GM12878 (cell line): ENCODE data around the gene GSTM4. TPM values are rescaled to one million over a fixed set of nuclear protein-coding genes. Genes with fewer than 3 reads are reported as not detected.
A peak's percentile ranks its signal among the peaks of the same experiment; 100 is the strongest.

ENCODE experiments used
- BMI1 ChIP-seq: fragments of 450-650 bp; IDR thresholded peaks from 2 replicates; pipeline ENCODE4 v1.6.1; 2016; ENCODE audit warnings: mild to moderate bottlenecking, moderate library complexity, borderline replicate concordance
- EZH2 ChIP-seq: IDR thresholded peaks from 2 replicates; pipeline ENCODE4 v1.6.1; 2012; ENCODE audit warnings: low read depth, mild to moderate bottlenecking, control low read depth, inconsistent platforms, low read length, borderline replicate concordance; ENCODE audit not compliant: control insufficient read depth
- HDAC2 ChIP-seq: fragments of 200-600 bp; sonication (generic); IDR thresholded peaks from 2 replicates; pipeline ENCODE4 v1.6.1; 2017
- KLF5 ChIP-seq: fragments of 450-650 bp; IDR thresholded peaks from 2 replicates; pipeline ENCODE4 v1.6.1; 2014; ENCODE audit warnings: mild to moderate bottlenecking; ENCODE audit not compliant: partially characterized antibody
- NR2F1 ChIP-seq: fragments of 450-650 bp; conservative IDR thresholded peaks from 2 replicates; pipeline ENCODE4 v1.6.1; 2017; ENCODE audit warnings: mild to moderate bottlenecking
- POLR2AphosphoS5 ChIP-seq: IDR thresholded peaks from 2 replicates; pipeline ENCODE4 v1.6.1; 2011; ENCODE audit warnings: mild to moderate bottlenecking, low read length, inconsistent platforms
- REST ChIP-seq: IDR thresholded peaks from 2 replicates; pipeline ENCODE4 v1.6.1; 2012; ENCODE audit warnings: mild to moderate bottlenecking, low read depth, low read length
- SMARCA5 ChIP-seq: fragments of 450-650 bp; IDR thresholded peaks from 2 replicates; pipeline ENCODE4 v1.6.1; 2017; ENCODE audit warnings: mild to moderate bottlenecking
- STAT1 ChIP-seq: fragments of 450-650 bp; conservative IDR thresholded peaks from 2 replicates; pipeline ENCODE4 v1.6.1; 2014; ENCODE audit warnings: antibody characterized with exemption, mild to moderate bottlenecking
- TCF3 ChIP-seq: IDR thresholded peaks from 2 replicates; pipeline ENCODE4 v1.6.1; 2012; ENCODE audit warnings: low read depth, mild to moderate bottlenecking, low read length, borderline replicate concordance; ENCODE audit not compliant: insufficient read depth
- YY1 ChIP-seq: IDR thresholded peaks from 2 replicates; pipeline ENCODE4 v1.6.1; 2011; ENCODE audit warnings: low read depth, mild to moderate bottlenecking, low read length
- ZNF592 ChIP-seq: fragments of 450-650 bp; IDR thresholded peaks from 2 replicates; pipeline ENCODE4 v1.6.1; 2017; ENCODE audit warnings: mild to moderate bottlenecking, moderate library complexity
- ZNF687 ChIP-seq: fragments of 450-650 bp; IDR thresholded peaks from 2 replicates; pipeline ENCODE4 v1.6.1; 2017; ENCODE audit warnings: mild to moderate bottlenecking, moderate library complexity
- ZSCAN29 ChIP-seq: fragments of 450-650 bp; IDR thresholded peaks from 2 replicates; pipeline ENCODE4 v1.6.1; 2017; ENCODE audit warnings: mild to moderate bottlenecking, moderate library complexity
- polyA plus RNA-seq, 11 experiments: library from polyadenylated mRNA; depleted of rRNA in 4 of 11; unstranded in 6 of 11; stranded (reverse) in 5 of 11; fragments of >200 nt; fragmentation: Nextera tagmentation in 4 of 11; fragmentation: Illumina TruSeq in 1 of 11; extraction: Ambion mirVana in 4 of 11; extraction: Trizol in 1 of 11; gene quantifications; 1 replicate in 1 of 11; 2 replicates in 10 of 11; pipeline versions ENCODE4 v1.2.1 to v1.2.3, GENCODE V29; 2011 to 2016; ENCODE audit warnings: inconsistent platforms in 2 of 11, missing spikeins in 2 of 11, low read depth in 1 of 11
- total RNA-seq, 4 experiments: library from RNA; depleted of rRNA in 3 of 4; stranded (reverse); fragments of >200 nt in 3 of 4; fragmentation: Illumina TruSeq in 1 of 4; extraction: Trizol in 1 of 4; gene quantifications; 2 replicates each; pipeline versions ENCODE4 v1.2.1 to v1.2.3, GENCODE V29; 2013 to 2021

GSTM4 gene
- total and polyA plus RNA-seq, 10 of the 15 experiments (the other 5 are each of a cell fraction or from before 2014, with no cell fraction given), result 14.3 to 37.2 (median 23.0) TPM

- TF ChIP-seq HDAC2 (no peak), TCF3 (no peak), ZNF687 (0 out of 2 replicates have a peak, but pooled peaks have one; percentile 38), ZNF592 (no peak), NR2F1 (peak; percentile 77), STAT1 (no peak), BMI1 (no peak), ZSCAN29 (no peak), POLR2AphosphoS5 (peak; percentile 61), SMARCA5 (no peak), EZH2 (no peak), KLF5 (peak; percentile 48), REST (no peak), YY1 (no peak)
Observed at GRCh38 chr1:109655615-109656519, at the start of gene GSTM4 (continued).
